ENCODE data around the gene CDCP1.

- TF ChIP-seq CTCF (IDR thresholded peaks at IDR 0.05) (no peak), POLR2A (IDR thresholded peaks at IDR 0.05) (no peak)
Observed at GRCh38 chr3:45100981-45101407, 45.2 kb downstream of the CDCP1 start.

All from right lobe of liver (tissue), 4 donors.